Adrenal gland (tissue), 12 donors: Measurements from ENCODE around the gene YTHDF1. TPM values are rescaled to one million over a fixed set of nuclear protein-coding genes. Genes with fewer than 3 reads are reported as not detected.
"Not testable (repeated sequence)": the region's sequence is repeated elsewhere in the genome, so short reads cannot be mapped to it uniquely, and the experiment has no call there.

Experiments
- DNase-seq, 7 donors: peaks; one replicate each; pipeline ENCODE4 v3.0.0-alpha.2; 2019 to 2020
- H3K27ac ChIP-seq, 5 donors: fragments of 200-600 bp; sonication (generic) in 4 of 5; 1 replicate in 3 of 5; 2 replicates in 2 of 5; pipeline versions ENCODE4 v1.5.1 to v1.8.0; 2016 to 2020; ENCODE audit warnings: mild to moderate bottlenecking in 1 of 5
- H3K27me3 ChIP-seq: fragments of 200-600 bp; 2 replicates; pipeline ENCODE4 v1.8.0; 2021
- H3K36me3 ChIP-seq, 2 donors: fragments of 200-600 bp; replicated peaks in 1 of 2; 1 replicate in 1 of 2; 2 replicates in 1 of 2; pipeline versions ENCODE4 v1.5.1 to v1.8.0; 2018 to 2022
- H3K4me1 ChIP-seq, 2 donors: fragments of 200-600 bp; replicated peaks in 1 of 2; 1 replicate in 1 of 2; 2 replicates in 1 of 2; pipeline versions ENCODE4 v1.5.1 to v1.8.0; 2018 to 2021
- H3K4me3 ChIP-seq, 4 donors: fragments of 200-600 bp; sonication (generic) in 3 of 4; one replicate each; pipeline ENCODE4 v1.5.1; 2016 to 2018
- H3K9me3 ChIP-seq, 3 donors: fragments of 200-600 bp; sonication (generic) in 1 of 3; replicated peaks in 1 of 3; 1 replicate in 2 of 3; 2 replicates in 1 of 3; pipeline versions ENCODE4 v1.5.1 to v1.8.0; 2016 to 2021
- POLR2A ChIP-seq, 2 donors: fragments of 450-650 bp; IDR thresholded peaks; one replicate each; pipeline ENCODE4 v1.6.1; 2017; ENCODE audit warnings: antibody characterized with exemption in 2 of 2, mild to moderate bottlenecking in 2 of 2, moderate library complexity in 1 of 2
- WGBS, 4 donors: extraction: QIAGEN DNeasy Blood & Tissue Kit in 2 of 4; methylation state at CpG; one replicate each; pipeline versions ENCODE4 v1.1.5 to v1.1.7; 2013 to 2017; 5-methylcytosine and 5-hydroxymethylcytosine counted together
- intact Hi-C, 2 donors: fragments of 100-400 bp; cut with DNase I; formaldehyde crosslinking; loops; one replicate each; pipeline versions ENCODE4 v1.14.1 to v1.15.0; 2022 to 2023
- polyA plus RNA-seq, 3 donors: library from polyadenylated mRNA; stranded (reverse); fragments of 200-250 nt in 2 of 3; fragments of 350-450 nt in 1 of 3; fragmentation: Illumina TruSeq in 1 of 3; extraction: RNeasy Lipid Tissue Mini Kit (QIAGEN cat#74804) in 1 of 3; gene quantifications; one replicate each; pipeline ENCODE4 v1.2.3, GENCODE V29; 2013 to 2014
- total RNA-seq, 9 donors: library from RNA; depleted of rRNA in 4 of 9; stranded (reverse); fragments of >200 nt in 4 of 9; fragments of 120-200 nt in 1 of 9; fragmentation: NEBNext Ultra II Directional in 1 of 9; extraction: Animal tissue kit (Norgen Biotek cat#: 25700) in 1 of 9; gene quantifications; one replicate each; pipeline versions ENCODE4 v1.1.0 to v1.2.4, GENCODE V29; 2013 to 2023
- TF ChIP-seq, protein P1 (sequence below), 6 experiments: fragments of 450-650 bp in 4 of 6; fragments of 200-600 bp in 2 of 6; sonication (generic) in 1 of 6; IDR thresholded peaks; 1 replicate in 5 of 6; 2 replicates in 1 of 6; pipeline versions ENCODE4 v1.5.1 to v1.8.0; 2016 to 2021; ENCODE audit warnings: antibody characterized with exemption in 6 of 6, mild to moderate bottlenecking in 2 of 6, moderate library complexity in 1 of 6
- donor health status: healthy with polysubstance abuse.
- donor health status: Bipolar disorder and iron deficiency.
- donor health status: DM: yes; HTN: yes; CAD: no.
- donor health status: DM: no; HTN: no; CAD: no.
- donor health status: DM: no; HTN: no; CAD: no.
- donor health status: DM: yes; HTN: yes; CAD: no.

The YTHDF1 gene
- total and polyA plus RNA-seq, 12 donors: 18.1 to 41.9 (median 32.5) TPM

- Histone ChIP-seq H3K36me3 (no peaks in the 10 kb centered on the region), H3K4me3 (no peak overlapping the region), H3K27ac (no peak overlapping the region), H3K4me1 (no peaks in the 10 kb centered on the region), H3K27me3 (peaks cover 3% of the 10 kb centered on the region), H3K9me3 (no peaks in the 10 kb centered on the region)
- WGBS, 4 donors: 73 to 76% (median 74%) methylated on average over 14 of the region's 14 CpGs
- DNase-seq: no peak
- no peak for TF ChIP-seq POLR2A (IDR thresholded peaks at IDR 0.05)
- TF ChIP-seq, protein P1, sequence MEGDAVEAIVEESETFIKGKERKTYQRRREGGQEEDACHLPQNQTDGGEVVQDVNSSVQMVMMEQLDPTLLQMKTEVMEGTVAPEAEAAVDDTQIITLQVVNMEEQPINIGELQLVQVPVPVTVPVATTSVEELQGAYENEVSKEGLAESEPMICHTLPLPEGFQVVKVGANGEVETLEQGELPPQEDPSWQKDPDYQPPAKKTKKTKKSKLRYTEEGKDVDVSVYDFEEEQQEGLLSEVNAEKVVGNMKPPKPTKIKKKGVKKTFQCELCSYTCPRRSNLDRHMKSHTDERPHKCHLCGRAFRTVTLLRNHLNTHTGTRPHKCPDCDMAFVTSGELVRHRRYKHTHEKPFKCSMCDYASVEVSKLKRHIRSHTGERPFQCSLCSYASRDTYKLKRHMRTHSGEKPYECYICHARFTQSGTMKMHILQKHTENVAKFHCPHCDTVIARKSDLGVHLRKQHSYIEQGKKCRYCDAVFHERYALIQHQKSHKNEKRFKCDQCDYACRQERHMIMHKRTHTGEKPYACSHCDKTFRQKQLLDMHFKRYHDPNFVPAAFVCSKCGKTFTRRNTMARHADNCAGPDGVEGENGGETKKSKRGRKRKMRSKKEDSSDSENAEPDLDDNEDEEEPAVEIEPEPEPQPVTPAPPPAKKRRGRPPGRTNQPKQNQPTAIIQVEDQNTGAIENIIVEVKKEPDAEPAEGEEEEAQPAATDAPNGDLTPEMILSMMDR (IDR thresholded peaks at IDR 0.05): no peak
- intact Hi-C loops: no loop called here
These were observed 57.1 kb downstream of the YTHDF1 start for GRCh38 chr20:63158845-63159244.

- no peaks in the 10 kb centered on the region for H3K36me3 ChIP-seq
- H3K4me1 ChIP-seq: no peaks in the 10 kb centered on the region
- H3K27me3 ChIP-seq: peaks cover 6% of the 10 kb centered on the region
- TF ChIP-seq POLR2A (IDR thresholded peaks at IDR 0.05): no peak
- TF ChIP-seq, protein P1 (IDR thresholded peaks at IDR 0.05): no peak
- WGBS, 4 donors: 77 to 94% (median 89%) methylated on average over 2 of the region's 2 CpGs
- intact Hi-C loops: no loop called here
- H3K27ac ChIP-seq: no peak overlapping the region
- H3K9me3 ChIP-seq: no peaks in the 10 kb centered on the region
- H3K4me3 ChIP-seq: no peak overlapping the region
- DNase-seq: no peak
These were observed 57.6 kb downstream of the YTHDF1 start for GRCh38 chr20:63158352-63158751.

DNA sequence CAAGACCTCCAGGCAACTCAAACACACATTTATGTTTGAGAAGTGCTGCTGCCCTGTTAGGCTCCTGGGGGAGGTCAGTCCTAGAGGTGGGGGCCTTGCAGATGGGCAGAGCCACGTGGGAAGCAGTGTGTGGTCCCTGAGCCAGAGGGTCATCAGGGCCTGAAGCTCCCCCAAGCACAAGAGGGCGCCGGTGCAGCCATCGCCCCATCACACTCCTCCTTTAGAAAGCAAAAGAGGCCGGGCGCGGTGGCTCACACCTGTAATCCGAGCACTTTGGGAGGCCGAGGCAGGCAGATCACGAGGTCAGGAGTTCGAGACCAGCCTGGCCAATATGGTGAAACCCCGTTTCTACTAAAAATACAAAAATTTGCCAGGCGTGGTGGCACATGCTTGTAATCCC lies 58.5 kb downstream of the YTHDF1 start:
- not testable (repeated sequence) for DNase-seq
- H3K27me3 ChIP-seq: peaks cover 11% of the 10 kb centered on the region

DNA sequence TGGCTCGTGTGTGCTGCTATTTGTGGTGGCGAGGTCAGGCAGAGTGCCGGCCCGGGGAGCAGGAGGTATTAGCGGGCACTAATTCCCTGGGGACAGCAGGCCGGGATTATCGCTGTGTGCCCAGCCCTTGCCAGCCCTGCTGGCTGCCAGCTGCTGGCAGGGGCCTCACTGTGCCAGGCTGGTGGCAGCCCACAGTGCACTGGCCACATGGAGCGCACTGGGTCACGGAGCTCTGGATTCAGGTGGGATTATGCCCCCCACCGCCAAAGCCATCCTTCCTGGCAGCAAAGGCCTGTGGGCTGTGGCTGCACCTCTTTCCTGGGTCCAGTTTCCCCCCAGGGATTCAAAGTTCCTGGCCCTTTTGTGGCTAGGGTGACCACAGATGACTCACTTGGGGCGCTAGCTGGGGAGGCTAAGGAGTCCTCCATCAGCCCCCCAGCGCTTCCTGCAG lies 59.7 kb downstream of the YTHDF1 start:
- WGBS, 4 donors: 68 to 76% (median 75%) methylated on average over 10 to 12 of the region's 12 CpGs
- H3K27ac ChIP-seq: no peak overlapping the region
- intact Hi-C loops: no loop called here
- no peaks in the 10 kb centered on the region for H3K36me3 ChIP-seq
- H3K27me3 ChIP-seq: peaks cover 17% of the 10 kb centered on the region
- TF ChIP-seq, protein P1 (IDR thresholded peaks at IDR 0.05): no peak
- no peak for TF ChIP-seq POLR2A (IDR thresholded peaks at IDR 0.05)
- no peak for DNase-seq
- H3K4me1 ChIP-seq: no peaks in the 10 kb centered on the region
- H3K9me3 ChIP-seq: no peaks in the 10 kb centered on the region
- H3K4me3 ChIP-seq: no peak overlapping the region

More for the DNA sequence above, 58.5 kb downstream of the YTHDF1 start:
- H3K27ac ChIP-seq, H3K36me3 ChIP-seq, H3K9me3 ChIP-seq, intact Hi-C loops, H3K4me3 ChIP-seq, H3K4me1 ChIP-seq: not testable (repeated sequence)
- WGBS, 4 donors: 77 to 82% (median 80%) methylated on average over 9 to 13 of the region's 13 CpGs
